ENCODE results near the gene MRM1. TPM values are rescaled to one million over a fixed set of nuclear protein-coding genes. Genes with fewer than 3 reads are reported as not detected.
A peak's percentile ranks its signal among the peaks of the same experiment; 100 is the strongest.

MRM1 gene
- total and polyA plus RNA-seq, 2 experiments from 2014 or later: 9.5 to 10.0 TPM

DNA sequence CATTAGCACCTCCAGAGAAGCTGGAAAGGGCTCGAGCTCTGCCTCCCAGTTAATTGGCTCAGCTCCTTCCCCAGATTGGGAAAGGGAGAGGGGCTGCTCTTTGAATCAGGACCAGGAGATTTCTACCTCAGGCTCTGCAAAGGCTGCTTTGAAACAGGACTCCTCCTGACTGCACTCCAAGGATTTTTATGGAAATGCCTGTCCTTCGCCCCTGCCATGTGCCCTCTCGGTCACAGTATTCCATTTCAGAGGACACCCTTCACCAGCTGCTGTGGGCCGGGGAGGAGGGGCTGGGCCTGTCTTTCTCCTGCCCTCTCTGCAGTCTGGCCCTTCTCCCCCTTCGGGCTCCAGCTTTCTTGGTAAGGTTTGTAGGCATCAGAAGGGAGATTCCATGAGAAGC is 13.6 kb downstream of the MRM1 start:
- H3K4me3 ChIP-seq: no peak overlapping the region
- H3K27me3 ChIP-seq: no peaks in the 10 kb centered on the region
- no peaks in the 10 kb centered on the region for H3K9me3 ChIP-seq (ENCODE audit: low read depth)
- H3K36me3 ChIP-seq: no peaks in the 10 kb centered on the region
- H3K4me1 ChIP-seq (ENCODE audit: low read depth): peaks cover 7% of the 10 kb centered on the region
- peak in 1 of 2 donors; percentile 46 for DNase-seq (ENCODE audit: low read depth in 1 of 2, low spot score in 1 of 2)
- peak overlapping the region; percentile 9 for H3K27ac ChIP-seq
- TF ChIP-seq, protein P1, sequence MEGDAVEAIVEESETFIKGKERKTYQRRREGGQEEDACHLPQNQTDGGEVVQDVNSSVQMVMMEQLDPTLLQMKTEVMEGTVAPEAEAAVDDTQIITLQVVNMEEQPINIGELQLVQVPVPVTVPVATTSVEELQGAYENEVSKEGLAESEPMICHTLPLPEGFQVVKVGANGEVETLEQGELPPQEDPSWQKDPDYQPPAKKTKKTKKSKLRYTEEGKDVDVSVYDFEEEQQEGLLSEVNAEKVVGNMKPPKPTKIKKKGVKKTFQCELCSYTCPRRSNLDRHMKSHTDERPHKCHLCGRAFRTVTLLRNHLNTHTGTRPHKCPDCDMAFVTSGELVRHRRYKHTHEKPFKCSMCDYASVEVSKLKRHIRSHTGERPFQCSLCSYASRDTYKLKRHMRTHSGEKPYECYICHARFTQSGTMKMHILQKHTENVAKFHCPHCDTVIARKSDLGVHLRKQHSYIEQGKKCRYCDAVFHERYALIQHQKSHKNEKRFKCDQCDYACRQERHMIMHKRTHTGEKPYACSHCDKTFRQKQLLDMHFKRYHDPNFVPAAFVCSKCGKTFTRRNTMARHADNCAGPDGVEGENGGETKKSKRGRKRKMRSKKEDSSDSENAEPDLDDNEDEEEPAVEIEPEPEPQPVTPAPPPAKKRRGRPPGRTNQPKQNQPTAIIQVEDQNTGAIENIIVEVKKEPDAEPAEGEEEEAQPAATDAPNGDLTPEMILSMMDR (IDR thresholded peaks at IDR 0.05; ENCODE audit: low read depth, low read length): no peak

DNA sequence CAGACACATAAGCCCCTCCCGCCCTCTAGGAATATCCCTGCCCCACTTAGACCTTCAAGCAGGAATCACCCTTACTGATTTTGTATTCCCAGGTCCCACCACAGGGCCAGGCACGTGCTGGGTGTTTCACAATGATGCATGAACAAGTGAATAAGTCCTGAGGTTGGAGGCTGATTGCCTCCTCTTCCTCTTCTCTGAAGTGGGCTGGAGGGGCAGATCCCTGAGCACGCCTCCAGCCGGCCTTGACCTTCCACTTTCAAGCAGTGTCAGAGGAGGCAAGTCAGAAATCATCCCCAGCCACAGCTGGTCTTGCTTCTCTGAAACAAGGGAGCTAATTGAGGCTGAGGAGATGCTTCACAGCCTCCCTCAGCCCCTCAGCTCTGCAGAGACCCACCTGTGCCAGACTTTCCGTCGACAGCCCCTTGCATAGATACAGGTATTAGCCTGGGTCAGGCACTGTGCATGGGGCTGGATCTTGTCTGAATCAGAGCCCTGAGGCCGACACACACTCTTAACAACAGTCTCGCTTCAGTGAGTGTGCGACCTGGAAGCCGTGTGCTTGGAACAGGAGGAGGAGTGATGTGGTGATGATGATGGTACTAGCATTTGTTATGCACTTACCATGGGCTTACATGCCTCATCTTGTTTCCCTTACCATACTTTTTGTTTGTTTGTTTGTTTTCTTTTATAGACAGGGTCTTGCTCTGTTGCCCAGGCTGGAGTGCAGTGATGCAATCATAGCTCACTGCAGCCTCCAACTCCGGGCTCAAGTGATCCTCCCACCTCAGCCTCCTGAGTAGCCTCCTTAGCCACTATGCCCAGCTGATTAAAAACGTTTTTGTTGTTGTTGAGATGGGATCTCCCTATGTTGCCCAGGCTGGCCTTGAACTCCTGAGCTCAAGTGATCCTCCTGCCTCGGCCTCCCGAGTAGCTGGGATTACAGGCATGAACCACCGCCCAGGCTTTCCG is 15.0 kb downstream of the MRM1 start:
- Histone ChIP-seq H3K9me3 (ENCODE audit: low read depth) (no peaks in the 10 kb centered on the region), H3K27ac (no peak overlapping the region), H3K4me3 (no peak overlapping the region), H3K27me3 (peaks cover 3% of the 10 kb centered on the region), H3K36me3 (no peaks in the 10 kb centered on the region), H3K4me1 (ENCODE audit: low read depth) (peaks cover 7% of the 10 kb centered on the region)
- TF ChIP-seq, protein P1 (IDR thresholded peaks at IDR 0.05; ENCODE audit: low read depth, low read length): no peak
- no peak for DNase-seq (ENCODE audit: low read depth in 1 of 2, low spot score in 1 of 2)

DNA sequence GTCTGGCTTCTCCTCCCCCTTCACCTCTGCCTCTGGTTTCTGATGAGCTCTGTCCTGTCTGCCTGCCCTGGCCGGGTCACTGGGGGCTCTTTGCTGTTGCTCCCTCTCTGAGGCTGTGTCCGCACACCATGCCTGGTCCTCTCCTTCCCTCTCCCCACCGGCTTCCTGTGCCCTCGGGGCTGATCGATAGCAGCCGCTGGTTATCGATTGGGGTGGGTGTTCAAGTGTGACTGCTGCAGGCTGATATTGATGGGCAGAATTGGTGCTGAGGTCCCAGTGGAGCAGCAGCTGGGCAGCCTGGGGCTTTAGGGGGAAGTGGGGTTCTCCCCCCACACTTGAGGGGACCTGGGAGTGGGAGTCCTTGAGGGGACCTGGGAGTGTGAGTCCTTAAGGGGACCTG is 16.4 kb downstream of the MRM1 start:
- TF ChIP-seq, protein P1 (IDR thresholded peaks at IDR 0.05; ENCODE audit: low read depth, low read length): no peak
- no peak for DNase-seq (ENCODE audit: low read depth in 1 of 2, low spot score in 1 of 2)

DNA sequence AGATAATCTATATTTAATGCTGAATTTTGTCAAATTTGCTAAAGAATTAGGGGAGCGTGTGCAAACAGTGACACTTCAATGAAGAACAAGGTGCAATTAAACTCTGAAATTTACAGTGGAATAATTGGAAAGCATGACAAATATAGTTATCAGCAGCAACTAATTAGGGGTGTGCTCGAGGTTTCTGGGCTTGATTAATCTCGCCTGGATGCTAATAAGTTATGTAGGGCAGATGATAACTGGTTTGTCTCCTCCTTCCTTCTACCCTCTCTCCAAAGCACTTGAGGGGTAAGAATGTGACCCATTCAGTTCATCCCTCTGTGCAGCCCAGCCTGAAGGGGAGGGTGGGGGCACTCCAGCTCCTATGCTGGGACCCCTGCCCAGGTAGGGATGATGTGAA is 21.9 kb downstream of the MRM1 start:
- no peak overlapping the region for H3K4me3 ChIP-seq
- H3K27ac ChIP-seq: no peak overlapping the region
- no peaks in the 10 kb centered on the region for H3K4me1 ChIP-seq (ENCODE audit: low read depth)
- H3K36me3 ChIP-seq: no peaks in the 10 kb centered on the region
- DNase-seq (ENCODE audit: low read depth in 1 of 2, low spot score in 1 of 2): no peak
- no peaks in the 10 kb centered on the region for H3K9me3 ChIP-seq (ENCODE audit: low read depth)
- peaks cover 3% of the 10 kb centered on the region for H3K27me3 ChIP-seq
- TF ChIP-seq, protein P1 (IDR thresholded peaks at IDR 0.05; ENCODE audit: low read depth, low read length): no peak

More for the DNA sequence above, 16.4 kb downstream of the MRM1 start:
- no peaks in the 10 kb centered on the region for H3K9me3 ChIP-seq (ENCODE audit: low read depth)
- H3K27ac ChIP-seq: no peak overlapping the region
- peaks cover 3% of the 10 kb centered on the region for H3K27me3 ChIP-seq
- no peaks in the 10 kb centered on the region for H3K36me3 ChIP-seq
- H3K4me3 ChIP-seq: no peak overlapping the region
- peaks cover 7% of the 10 kb centered on the region for H3K4me1 ChIP-seq (ENCODE audit: low read depth)

DNA sequence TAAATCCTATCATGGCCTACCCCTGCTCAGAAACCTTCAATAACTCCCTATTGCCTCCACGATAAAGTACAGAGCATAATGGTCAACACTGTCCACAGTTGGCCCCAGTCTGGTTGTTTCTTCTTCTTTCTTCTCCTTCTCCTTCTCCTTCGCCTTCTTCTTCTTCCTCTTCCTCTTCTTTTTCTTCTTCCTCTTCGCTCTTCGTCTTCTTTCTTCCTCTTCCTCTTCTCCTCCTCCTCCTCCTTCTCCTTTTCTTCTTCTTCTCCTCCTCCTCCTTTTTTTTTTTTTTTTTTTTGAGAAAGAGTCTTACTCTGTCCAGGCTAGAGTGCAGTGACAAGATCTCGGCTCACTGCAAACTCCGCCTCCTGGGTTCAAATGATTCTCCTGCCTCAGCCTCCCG is 23.8 kb downstream of the MRM1 start:
- H3K4me3 ChIP-seq: no peak overlapping the region
- H3K4me1 ChIP-seq (ENCODE audit: low read depth): peaks cover 6% of the 10 kb centered on the region
- no peaks in the 10 kb centered on the region for H3K9me3 ChIP-seq (ENCODE audit: low read depth)
- no peak for DNase-seq (ENCODE audit: low read depth in 1 of 2, low spot score in 1 of 2)
- no peaks in the 10 kb centered on the region for H3K36me3 ChIP-seq
- no peak overlapping the region for H3K27ac ChIP-seq
- TF ChIP-seq, protein P1 (IDR thresholded peaks at IDR 0.05; ENCODE audit: low read depth, low read length): no peak
- H3K27me3 ChIP-seq: peaks cover 1% of the 10 kb centered on the region
